Measurements from ENCODE around the gene NXPE2. TPM values are rescaled to one million over a fixed set of nuclear protein-coding genes. Genes with fewer than 3 reads are reported as not detected.

NXPE2 gene
- total RNA-seq, 1 donor from 2014 or later = 0.19 TPM

DNA sequence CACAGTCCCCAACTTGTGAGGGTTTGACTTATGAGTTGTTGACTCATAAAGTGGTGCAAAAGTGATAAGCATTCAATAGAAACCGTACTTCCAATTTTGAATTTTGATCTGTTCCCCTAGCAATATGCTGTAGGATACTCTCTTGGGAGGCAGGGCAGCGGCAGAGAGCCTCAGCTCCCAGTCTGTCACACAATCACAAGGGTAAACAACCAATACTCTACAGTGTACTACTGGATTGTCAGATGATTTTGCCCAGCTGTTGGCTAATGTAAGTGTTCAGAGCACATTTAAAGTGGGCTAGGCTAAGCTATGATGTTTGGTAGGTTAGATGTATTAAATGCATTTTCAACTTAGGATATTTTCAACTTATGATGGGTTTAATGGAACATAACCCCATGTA lies 13.7 kb upstream of the NXPE2 start:
- Mint-ChIP-seq H3K36me3 (ENCODE audit: insufficient read depth) (no peaks in the 10 kb centered on the region), H3K4me3 (ENCODE audit: low read depth) (no peak overlapping the region), H3K9me3 (ENCODE audit: low read depth) (peaks cover 2% of the 10 kb centered on the region)

DNA sequence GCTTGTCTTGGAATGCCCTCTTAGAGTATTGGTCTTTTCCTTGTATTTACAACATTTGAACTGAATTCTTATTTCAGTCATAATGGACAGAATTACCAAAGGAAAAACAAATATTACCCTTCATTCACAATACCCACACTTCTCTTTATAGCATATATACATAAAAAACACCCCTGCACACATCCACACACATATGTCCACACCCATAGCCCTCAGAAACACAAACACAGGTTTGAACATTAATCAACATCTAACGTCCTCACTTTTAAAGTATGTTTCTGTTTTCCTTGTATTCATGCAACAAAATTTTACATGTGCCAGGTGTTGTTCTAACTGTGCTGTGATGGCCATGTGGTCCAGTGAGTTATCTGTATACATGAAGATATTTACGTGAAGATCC lies 11.6 kb upstream of the NXPE2 start:
- Mint-ChIP-seq H3K4me3 (ENCODE audit: low read depth) (no peak overlapping the region), H3K27ac (no peak overlapping the region), H3K27me3 (peaks cover 30% of the 10 kb centered on the region), H3K36me3 (ENCODE audit: insufficient read depth) (no peaks in the 10 kb centered on the region), H3K4me1 (ENCODE audit: low read depth) (no peaks in the 10 kb centered on the region), H3K9me3 (ENCODE audit: low read depth) (peaks cover 8% of the 10 kb centered on the region)
- DNase-seq (ENCODE audit: low spot score, unreplicated experiment) = no peak
- TF ChIP-seq, protein P1, sequence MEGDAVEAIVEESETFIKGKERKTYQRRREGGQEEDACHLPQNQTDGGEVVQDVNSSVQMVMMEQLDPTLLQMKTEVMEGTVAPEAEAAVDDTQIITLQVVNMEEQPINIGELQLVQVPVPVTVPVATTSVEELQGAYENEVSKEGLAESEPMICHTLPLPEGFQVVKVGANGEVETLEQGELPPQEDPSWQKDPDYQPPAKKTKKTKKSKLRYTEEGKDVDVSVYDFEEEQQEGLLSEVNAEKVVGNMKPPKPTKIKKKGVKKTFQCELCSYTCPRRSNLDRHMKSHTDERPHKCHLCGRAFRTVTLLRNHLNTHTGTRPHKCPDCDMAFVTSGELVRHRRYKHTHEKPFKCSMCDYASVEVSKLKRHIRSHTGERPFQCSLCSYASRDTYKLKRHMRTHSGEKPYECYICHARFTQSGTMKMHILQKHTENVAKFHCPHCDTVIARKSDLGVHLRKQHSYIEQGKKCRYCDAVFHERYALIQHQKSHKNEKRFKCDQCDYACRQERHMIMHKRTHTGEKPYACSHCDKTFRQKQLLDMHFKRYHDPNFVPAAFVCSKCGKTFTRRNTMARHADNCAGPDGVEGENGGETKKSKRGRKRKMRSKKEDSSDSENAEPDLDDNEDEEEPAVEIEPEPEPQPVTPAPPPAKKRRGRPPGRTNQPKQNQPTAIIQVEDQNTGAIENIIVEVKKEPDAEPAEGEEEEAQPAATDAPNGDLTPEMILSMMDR (IDR thresholded peaks at IDR 0.05; ENCODE audit: unreplicated experiment) = no peak

More for the DNA sequence above, 13.7 kb upstream of the NXPE2 start:
- no peak for DNase-seq (ENCODE audit: low spot score, unreplicated experiment)
- Mint-ChIP-seq H3K4me1 (ENCODE audit: low read depth) (peaks cover 4% of the 10 kb centered on the region), H3K27ac (no peak overlapping the region), H3K27me3 (peaks cover 35% of the 10 kb centered on the region)
- TF ChIP-seq, protein P1 (IDR thresholded peaks at IDR 0.05; ENCODE audit: unreplicated experiment) = no peak

DNA sequence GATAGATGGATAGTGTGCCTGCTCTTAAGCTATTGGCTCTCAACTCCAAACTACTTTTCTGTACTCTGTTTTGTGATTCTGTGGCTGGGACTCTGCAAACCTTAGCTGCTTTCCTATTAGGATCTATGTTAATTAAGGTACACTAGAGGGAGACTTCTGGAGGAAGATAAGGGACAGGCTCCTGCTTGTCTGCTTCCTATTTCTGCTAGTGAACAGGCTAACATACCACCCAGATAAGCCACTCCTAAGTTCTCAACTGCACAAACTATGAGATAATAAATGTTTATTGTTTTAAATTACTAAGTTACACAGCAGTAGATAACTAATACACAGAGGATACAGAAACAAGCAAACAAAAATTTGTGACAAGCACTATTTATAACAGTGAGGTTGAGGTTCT lies 10.2 kb upstream of the NXPE2 start:
- Mint-ChIP-seq H3K27me3 (peaks cover 21% of the 10 kb centered on the region), H3K4me3 (ENCODE audit: low read depth) (no peak overlapping the region), H3K9me3 (ENCODE audit: low read depth) (peaks cover 11% of the 10 kb centered on the region), H3K36me3 (ENCODE audit: insufficient read depth) (no peaks in the 10 kb centered on the region), H3K27ac (no peak overlapping the region), H3K4me1 (ENCODE audit: low read depth) (no peaks in the 10 kb centered on the region)
- TF ChIP-seq, protein P1 (IDR thresholded peaks at IDR 0.05; ENCODE audit: unreplicated experiment) = no peak
- DNase-seq (ENCODE audit: low spot score, unreplicated experiment) = no peak

DNA sequence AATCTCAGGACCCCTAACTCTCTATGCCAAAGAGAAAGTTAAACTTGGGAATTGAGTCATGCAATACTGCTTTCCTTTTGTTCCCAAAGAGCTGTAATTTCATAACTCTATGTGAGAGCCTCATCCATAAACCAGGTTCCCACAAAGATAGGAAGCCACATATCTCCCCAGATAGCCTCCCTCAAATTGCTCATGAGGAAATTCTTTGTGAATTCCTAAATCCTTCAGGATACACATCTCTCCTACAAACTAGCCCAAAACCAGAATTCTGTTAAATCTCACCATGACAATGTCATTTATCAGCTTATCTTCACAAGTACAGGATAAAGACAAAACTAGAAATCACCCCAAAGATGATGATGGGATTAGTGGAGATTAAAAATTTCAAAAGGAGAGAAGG lies 4.7 kb upstream of the NXPE2 start:
- Mint-ChIP-seq H3K4me3 (ENCODE audit: low read depth) (no peak overlapping the region), H3K27me3 (no peaks in the 10 kb centered on the region), H3K9me3 (ENCODE audit: low read depth) (peaks cover 19% of the 10 kb centered on the region), H3K4me1 (ENCODE audit: low read depth) (no peaks in the 10 kb centered on the region), H3K36me3 (ENCODE audit: insufficient read depth) (no peaks in the 10 kb centered on the region), H3K27ac (no peak overlapping the region)
- TF ChIP-seq, protein P1 (IDR thresholded peaks at IDR 0.05; ENCODE audit: unreplicated experiment) = no peak
- DNase-seq (ENCODE audit: low spot score, unreplicated experiment) = no peak

DNA sequence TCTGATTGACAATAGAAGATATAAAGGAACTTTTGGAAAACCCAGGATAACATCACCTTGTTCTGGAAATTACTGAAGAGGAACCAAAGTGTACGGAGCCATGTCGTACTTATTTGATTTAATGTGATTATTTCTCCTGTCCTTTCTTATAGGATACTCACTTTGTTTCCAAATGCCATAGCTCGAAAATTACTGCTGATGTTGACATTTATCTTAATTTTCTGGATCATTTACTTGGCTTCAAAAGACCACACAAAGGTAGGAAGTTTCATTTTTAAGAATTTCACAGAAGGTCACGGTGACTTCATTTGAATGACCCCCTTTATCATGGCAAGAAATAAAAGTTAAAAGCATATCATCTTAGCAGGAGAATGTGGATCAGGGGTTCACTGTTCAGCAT lies 1.2 kb downstream of the NXPE2 start:
- Mint-ChIP-seq H3K4me1 (ENCODE audit: low read depth) (no peaks in the 10 kb centered on the region), H3K4me3 (ENCODE audit: low read depth) (no peak overlapping the region), H3K36me3 (ENCODE audit: insufficient read depth) (no peaks in the 10 kb centered on the region), H3K27ac (no peak overlapping the region), H3K9me3 (ENCODE audit: low read depth) (peaks cover 27% of the 10 kb centered on the region), H3K27me3 (no peaks in the 10 kb centered on the region)
- no peak for DNase-seq (ENCODE audit: low spot score, unreplicated experiment)
- TF ChIP-seq, protein P1 (IDR thresholded peaks at IDR 0.05; ENCODE audit: unreplicated experiment) = no peak
